H1 (cell line): ENCODE data around the gene PRR5. TPM values are rescaled to one million over a fixed set of nuclear protein-coding genes. Genes with fewer than 3 reads are reported as not detected.

Experiments used
- CTCF ChIA-PET: fragments of 300-600 bp; sonication (Branson Sonifier 250); formaldehyde crosslinking; loops from one replicate; lab custom pipeline; 2021; ENCODE audit not compliant: partially characterized antibody; lab: Charles Lee
- POLR2A ChIA-PET: fragments of 300-600 bp; sonication (Branson Sonifier 250); formaldehyde crosslinking; loops from one replicate; lab custom pipeline; 2021; ENCODE audit warnings: inconsistent platforms; ENCODE audit not compliant: partially characterized antibody; lab: Charles Lee
- DNase-seq, 2 experiments: peaks; one replicate each; pipeline versions ENCODE4 v3.0.0 to v3.0.0-alpha.2; 2010 to 2022; ENCODE audit warnings: low spot score in 2 of 2, low read depth in 1 of 2, mixed read lengths in 1 of 2
- FAIRE-seq: peaks from 2 replicates; lab custom pipeline; 2011; peaks lifted over from hg19 to GRCh38; lab: Jason Lieb, UNC
- H2AFZ ChIP-seq: 2 replicates; pipeline ENCODE4 v1.8.1; 2012; ENCODE audit warnings: low read length, inconsistent platforms
- H2AK5ac ChIP-seq: 2 replicates; pipeline ENCODE4 v1.6.1; 2013; ENCODE audit warnings: low read depth, low read length
- H2BK120ac ChIP-seq: replicated peaks from 2 replicates; pipeline ENCODE3; 2013; ENCODE audit warnings: low read depth, low read length, inconsistent platforms
- H2BK12ac ChIP-seq: 2 replicates; pipeline ENCODE4 v1.6.1; 2013; ENCODE audit warnings: low read depth, low read length
- H2BK15ac ChIP-seq: 2 replicates; pipeline ENCODE4 v1.6.1; 2013; ENCODE audit warnings: low read length
- H2BK20ac ChIP-seq: 2 replicates; pipeline ENCODE4 v1.6.1; 2013; ENCODE audit warnings: low read length
- H2BK5ac ChIP-seq: 2 replicates; pipeline ENCODE4 v1.6.1; 2013; ENCODE audit warnings: low read depth, low read length
- H3K14ac ChIP-seq: 2 replicates; pipeline ENCODE4 v1.6.1; 2013; ENCODE audit warnings: inconsistent platforms; ENCODE audit not compliant: insufficient read length
- H3K18ac ChIP-seq: 2 replicates; pipeline ENCODE4 v1.6.1; 2013; ENCODE audit warnings: low read length; ENCODE audit errors: extremely low read depth
- H3K23ac ChIP-seq: 2 replicates; pipeline ENCODE4 v1.6.1; 2013; ENCODE audit warnings: inconsistent platforms; ENCODE audit not compliant: insufficient read length
- H3K23me2 ChIP-seq: 2 replicates; pipeline ENCODE4 v1.6.1; 2013; ENCODE audit warnings: low read depth, low read length
- H3K27ac ChIP-seq: 2 replicates; pipeline ENCODE4 v1.6.1; 2011; ENCODE audit warnings: low read depth, low read length, inconsistent platforms
- H3K27me3 ChIP-seq, 4 experiments: replicated peaks in 1 of 4; 1 replicate in 1 of 4; 2 replicates in 3 of 4; pipeline versions ENCODE4 v1.6.1 to v1.8.1; 2011 to 2013; ENCODE audit warnings: low read length in 3 of 4, mild to moderate bottlenecking in 3 of 4, inconsistent platforms in 2 of 4, mixed read lengths in 2 of 4, moderate library complexity in 1 of 4; ENCODE audit not compliant: control insufficient read depth in 3 of 4, insufficient read depth in 3 of 4; ENCODE audit errors: extremely low read depth in 1 of 4
- H3K36me3 ChIP-seq, 4 experiments: 2 replicates each; pipeline versions ENCODE4 v1.6.1 to v1.8.1; 2011 to 2013; ENCODE audit warnings: mild to moderate bottlenecking in 4 of 4, low read length in 3 of 4, moderate library complexity in 2 of 4, control low read depth in 1 of 4, inconsistent platforms in 1 of 4; ENCODE audit not compliant: insufficient read depth in 4 of 4, control insufficient read depth in 2 of 4
- H3K4ac ChIP-seq: replicated peaks from 2 replicates; pipeline ENCODE3; 2013; ENCODE audit warnings: low read length, low read depth, mixed read lengths, inconsistent platforms; ENCODE audit not compliant: insufficient read length
- H3K4me1 ChIP-seq, 4 experiments: replicated peaks in 1 of 4; 1 replicate in 1 of 4; 2 replicates in 3 of 4; pipeline versions ENCODE4 v1.6.1 to v1.8.1; 2011 to 2013; ENCODE audit warnings: low read length in 3 of 4, inconsistent platforms in 2 of 4, mixed read lengths in 1 of 4; ENCODE audit not compliant: insufficient read depth in 4 of 4, control insufficient read depth in 3 of 4
- H3K4me2 ChIP-seq, 2 experiments: 2 replicates each; pipeline versions ENCODE4 v1.6.1 to v1.8.1; 2011 to 2013; ENCODE audit warnings: low read depth in 2 of 2, low read length in 2 of 2, control low read depth in 1 of 2, inconsistent platforms in 1 of 2, mild to moderate bottlenecking in 1 of 2; ENCODE audit not compliant: insufficient read depth in 1 of 2
- H3K4me3 ChIP-seq, 4 experiments: fragments of 200-600, 300-600 bp in 1 of 4; sonication (generic), shearing (Covaris generic), sonication (Bioruptor Twin) in 1 of 4; 2 replicates each; pipeline versions ENCODE4 v1.5.1 to v1.8.1; 2011 to 2016; ENCODE audit warnings: low read length in 4 of 4, low read depth in 3 of 4, control low read depth in 2 of 4, inconsistent platforms in 2 of 4, mild to moderate bottlenecking in 2 of 4, mixed read lengths in 1 of 4, moderate library complexity in 1 of 4; ENCODE audit not compliant: insufficient read depth in 2 of 4; ENCODE audit errors: extremely low read depth in 1 of 4
- H3K56ac ChIP-seq: replicated peaks from 2 replicates; pipeline ENCODE3; 2013; ENCODE audit warnings: low read depth, mild to moderate bottlenecking, mixed read lengths, low read length, inconsistent platforms; ENCODE audit not compliant: insufficient read length
- H3K79me1 ChIP-seq: 2 replicates; pipeline ENCODE4 v1.6.1; 2013; ENCODE audit warnings: low read depth, low read length, control low read depth
- H3K79me2 ChIP-seq, 2 experiments: 2 replicates each; pipeline versions ENCODE4 v1.6.1 to v1.8.1; 2012 to 2013; ENCODE audit warnings: low read length in 2 of 2, mild to moderate bottlenecking in 2 of 2, inconsistent platforms in 1 of 2; ENCODE audit not compliant: insufficient read depth in 2 of 2, control insufficient read depth in 1 of 2
- H3K9ac ChIP-seq, 4 experiments: replicated peaks in 1 of 4; 1 replicate in 1 of 4; 2 replicates in 3 of 4; pipeline versions ENCODE4 v1.6.1 to v1.8.1; 2011 to 2013; ENCODE audit warnings: low read depth in 3 of 4, low read length in 3 of 4, control low read depth in 2 of 4, mild to moderate bottlenecking in 2 of 4, moderate library complexity in 2 of 4, inconsistent platforms in 1 of 4; ENCODE audit errors: extremely low read depth in 1 of 4
- H3K9me3 ChIP-seq, 2 experiments: 2 replicates each; pipeline versions ENCODE4 v1.6.1 to v1.8.1; 2012 to 2013; ENCODE audit warnings: mild to moderate bottlenecking in 2 of 2, moderate library complexity in 2 of 2, control low read depth in 1 of 2, inconsistent platforms in 1 of 2, low read depth in 1 of 2, low read length in 1 of 2, mixed read lengths in 1 of 2; ENCODE audit not compliant: insufficient read depth in 2 of 2
- H4K20me1 ChIP-seq, 2 experiments: replicated peaks in 1 of 2; 2 replicates each; pipeline versions ENCODE3 to v1.8.1; 2011 to 2013; ENCODE audit warnings: inconsistent platforms in 2 of 2, low read length in 2 of 2, mild to moderate bottlenecking in 1 of 2; ENCODE audit not compliant: insufficient read depth in 2 of 2, control insufficient read depth in 1 of 2
- H4K5ac ChIP-seq: 2 replicates; pipeline ENCODE4 v1.6.1; 2013; ENCODE audit warnings: low read length, low read depth, mixed read lengths, inconsistent platforms; ENCODE audit not compliant: insufficient read length
- H4K8ac ChIP-seq: 2 replicates; pipeline ENCODE4 v1.8.0; 2013; ENCODE audit warnings: mild to moderate bottlenecking, moderate library complexity, low read length, inconsistent platforms; ENCODE audit not compliant: insufficient read depth; ENCODE audit errors: extremely low read depth
- H4K91ac ChIP-seq: replicated peaks from 2 replicates; pipeline ENCODE3; 2013; ENCODE audit warnings: low read length, mixed read lengths, inconsistent platforms; ENCODE audit not compliant: insufficient read length
- EP300 ChIP-seq, 2 experiments: IDR thresholded peaks; 1 replicate in 1 of 2; 2 replicates in 1 of 2; pipeline ENCODE4 v1.6.1; 2011 to 2012; ENCODE audit warnings: low read depth in 2 of 2, low read length in 2 of 2, mild to moderate bottlenecking in 2 of 2, borderline replicate concordance in 1 of 2, inconsistent platforms in 1 of 2, moderate library complexity in 1 of 2
- WGBS, 2 experiments: shearing (Covaris generic) in 1 of 2; methylation state at CpG; one replicate each; pipeline versions ENCODE4 v1.1.6 to v1.1.7; 2013 to 2015; ENCODE audit warnings: low lambda C conversion rate in 2 of 2, mixed read lengths in 2 of 2, inconsistent platforms in 1 of 2, low coverage in 1 of 2, missing lambda C conversion rate in 1 of 2; ENCODE audit not compliant: insufficient replicate concordance in 2 of 2, insufficient coverage in 1 of 2, insufficient read length in 1 of 2; ENCODE audit errors: extremely low coverage in 1 of 2, missing lambda C conversion rate in 1 of 2; 5-methylcytosine and 5-hydroxymethylcytosine counted together
- polyA plus RNA-seq, 7 experiments: library from polyadenylated mRNA; depleted of rRNA in 3 of 7; stranded (reverse) in 5 of 7; unstranded in 2 of 7; fragments of >200 nt in 5 of 7; fragments of 200-250 nt in 2 of 7; gene quantifications; 1 replicate in 5 of 7; 2 replicates in 1 of 7; 4 replicates in 1 of 7; pipeline versions ENCODE4 v1.2.1 to v1.2.3, GENCODE V29; 2011 to 2013; ENCODE audit warnings: missing spikeins in 2 of 7, mixed read lengths in 2 of 7
- total RNA-seq: library from RNA; stranded (reverse); fragmentation: NEBNext Ultra II Directional; extraction: Animal tissue kit (Norgen Biotek cat#: 25700); gene quantifications from 2 replicates; pipeline ENCODE4 v1.2.1, GENCODE V29; 2021

The PRR5 gene
- total and polyA plus RNA-seq, 2 of the 8 experiments (the other 6 are each of a cell fraction or from before 2014, with no cell fraction given) = 16.5 to 25.7 TPM

DNA sequence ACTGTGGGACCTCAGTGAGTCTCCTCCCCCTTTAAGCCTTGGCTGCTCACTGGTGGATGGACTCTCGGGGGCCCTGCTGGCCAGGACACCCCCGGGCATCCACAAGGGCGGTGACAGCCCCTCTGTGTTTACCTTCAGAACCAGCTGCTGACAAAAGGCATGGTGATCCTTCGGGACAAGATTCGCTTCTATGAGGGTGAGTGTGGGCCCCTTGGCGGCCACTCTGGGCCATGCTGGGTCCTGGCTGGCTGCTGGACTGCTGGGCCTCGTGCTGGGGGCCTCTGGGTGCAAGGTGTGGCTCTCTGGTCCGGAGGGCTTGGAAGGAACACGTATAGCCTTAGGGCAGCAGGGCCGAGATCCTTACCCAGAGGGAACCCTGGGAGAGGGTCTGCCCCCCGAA, 24.4 kb downstream of the PRR5 start:
- Histone ChIP-seq H3K4me1 (peaks cover 0 to 3% (median 2%) of the 10 kb centered on the region in 4 experiments; a peak in 5 of 7 replicates), H3K23ac (no peak overlapping the region), H4K8ac (no peak overlapping the region; the same call in 1 of the 2 replicates), H2AK5ac (no peak overlapping the region), H3K36me3 (no peaks in the 10 kb centered on the region; a peak in 1 of 8 replicates), H3K9me3 (no peaks in the 10 kb centered on the region), H2BK12ac (no peak overlapping the region), H4K5ac (no peak overlapping the region), H3K79me1 (no peaks in the 10 kb centered on the region; the same call in 1 of the 2 replicates), H4K20me1 (peaks cover 0 to 12% of the 10 kb centered on the region in 2 experiments), H3K18ac (no peak overlapping the region), H3K4ac (no peak overlapping the region), H2BK15ac (no peak overlapping the region), H3K4me2 (no peak overlapping the region), H3K4me3 (no peak overlapping the region), H3K56ac (no peak overlapping the region), H3K23me2 (no peaks in the 10 kb centered on the region), H3K27me3 (no peaks in the 10 kb centered on the region), H3K27ac (no peak overlapping the region), H3K79me2 (no peaks in the 10 kb centered on the region), H3K9ac (no peak overlapping the region), H2AFZ (no peak overlapping the region), H2BK20ac (no peak overlapping the region), H4K91ac (no peak overlapping the region), H2BK5ac (no peak overlapping the region; the same call in 1 of the 2 replicates), H3K14ac (no peak overlapping the region), H2BK120ac (no peak overlapping the region)
- CTCF ChIA-PET = interaction anchor here (1.4 to 4.0 kb wide), 3 partner anchors 9 to 22 kb away, joined by 5 to 21 read pairs (median 6); no protein-coding TSS in a partner anchor
- POLR2A ChIA-PET = interaction anchor here (0.7 kb wide), 1 partner anchor 8 kb away, joined by 5 read pairs; no protein-coding TSS in a partner anchor
- FAIRE-seq (no peak), DNase-seq (no peak)
- WGBS, 2 experiments = 86% methylated on average over 10 of the region's 11 CpGs; no CpG with 5 or more reads in 1 of the 2 experiments
- no peak for TF ChIP-seq EP300 (IDR thresholded peaks at IDR 0.05; ENCODE audit: borderline replicate concordance in 1 of 2, low read depth in 2 of 2, low read length in 2 of 2)
